GM12874 (cell line): ENCODE data around the gene ARID5A.

ENCODE experiments used
- CTCF ChIP-seq: IDR thresholded peaks from 2 replicates; pipeline ENCODE4 v1.5.1; 2011; ENCODE audit warnings: low read depth, mild to moderate bottlenecking, control low read depth, low read length, moderate library complexity; ENCODE audit not compliant: insufficient read depth

Gene ARID5A

GRCh38 chr2:96534701-96535181, 1.8 kb upstream of the ARID5A start:
- TF ChIP-seq CTCF, result no peak

DNA sequence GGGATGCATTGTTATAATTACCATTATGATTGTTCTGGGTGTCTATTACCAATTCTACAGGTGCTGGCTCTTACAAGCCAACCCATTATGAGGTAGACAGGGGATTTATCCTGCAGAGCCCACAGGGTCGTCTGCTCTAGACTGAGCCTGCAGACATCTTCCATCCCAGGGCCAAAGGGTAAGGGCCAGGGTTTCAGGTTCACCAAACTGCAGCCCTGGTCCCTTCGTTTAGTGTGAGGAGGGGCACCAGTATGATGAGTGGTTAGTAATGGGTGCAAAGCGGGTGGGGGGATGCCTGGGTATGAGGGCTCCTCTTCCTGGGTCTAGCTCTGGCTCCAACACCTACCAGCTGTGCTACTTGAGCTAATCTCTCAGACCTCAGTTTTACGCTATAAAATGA, 1.2 kb upstream of the ARID5A start:
- no peak for TF ChIP-seq CTCF

DNA sequence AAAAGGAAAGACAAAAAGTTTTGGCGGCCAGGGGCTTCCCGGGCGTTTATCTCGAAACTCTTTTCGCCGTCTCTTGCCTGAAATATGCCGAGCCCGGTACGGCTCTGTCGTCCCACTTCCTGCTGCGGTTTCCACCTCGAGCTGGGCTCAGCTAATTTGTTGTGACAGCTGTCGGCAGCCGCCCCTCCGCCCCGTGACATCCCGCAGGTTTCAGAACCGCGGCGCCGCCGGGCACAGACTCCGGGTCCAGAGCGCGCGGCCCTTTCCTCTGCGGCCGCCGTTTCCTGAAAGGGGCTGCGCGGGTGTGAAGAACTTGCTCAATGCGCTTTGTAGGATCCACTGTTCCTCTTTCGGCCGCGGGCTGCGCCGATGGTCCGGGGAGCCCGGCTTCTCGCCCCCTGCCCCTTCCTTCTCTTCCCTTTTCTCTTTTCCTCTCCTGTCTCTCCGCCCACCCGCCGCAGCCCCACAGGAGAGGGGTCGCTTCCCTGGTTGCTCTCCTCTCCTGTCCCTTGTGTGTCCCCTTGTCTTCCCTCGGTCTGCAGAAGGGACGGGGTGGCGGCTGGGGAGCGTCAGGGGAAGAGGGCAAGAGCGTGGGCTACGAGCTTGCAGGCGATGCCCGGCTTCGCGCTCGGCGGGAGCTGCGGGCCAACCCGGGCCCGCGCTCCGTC, 648 bp downstream of the ARID5A start:
- TF ChIP-seq CTCF, result no peak

DNA sequence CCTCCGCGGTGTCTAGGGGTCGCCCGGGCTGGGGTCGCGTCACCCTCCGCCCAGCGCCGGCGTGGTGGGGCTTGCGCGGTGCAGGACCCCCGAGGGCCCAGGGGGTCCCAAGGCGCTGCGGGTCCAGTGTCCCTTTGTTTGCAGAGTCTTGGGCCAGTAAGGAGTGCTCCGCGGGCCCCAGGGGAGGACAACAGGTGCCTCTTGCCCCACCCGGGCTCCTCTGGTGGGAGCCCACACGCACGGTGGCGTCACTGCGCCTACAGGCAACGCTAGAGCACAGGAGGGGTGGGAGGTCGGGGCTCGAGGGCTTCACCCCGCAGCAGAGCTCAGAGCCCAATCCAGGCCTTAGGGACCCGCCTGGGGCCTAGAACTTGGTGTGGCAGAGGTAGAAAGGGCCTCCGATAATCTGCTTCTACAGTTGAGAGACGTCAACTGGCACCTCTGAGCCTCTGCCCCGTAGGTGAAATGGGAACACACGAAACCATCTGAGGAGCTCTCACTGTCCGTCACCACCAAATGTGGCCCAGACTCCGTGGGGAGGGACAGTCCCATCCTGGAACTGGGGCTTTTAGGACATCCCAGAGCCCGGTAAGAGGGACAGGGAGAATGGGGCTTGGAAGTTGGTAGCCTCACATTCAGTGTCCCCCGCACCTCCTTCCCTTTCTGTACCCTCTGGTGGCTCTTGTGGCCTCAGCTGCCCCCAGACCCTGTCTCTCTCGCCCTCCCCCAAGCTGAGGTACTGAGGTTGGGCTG, 1.4 kb downstream of the ARID5A start:
- TF ChIP-seq CTCF, result no peak

DNA sequence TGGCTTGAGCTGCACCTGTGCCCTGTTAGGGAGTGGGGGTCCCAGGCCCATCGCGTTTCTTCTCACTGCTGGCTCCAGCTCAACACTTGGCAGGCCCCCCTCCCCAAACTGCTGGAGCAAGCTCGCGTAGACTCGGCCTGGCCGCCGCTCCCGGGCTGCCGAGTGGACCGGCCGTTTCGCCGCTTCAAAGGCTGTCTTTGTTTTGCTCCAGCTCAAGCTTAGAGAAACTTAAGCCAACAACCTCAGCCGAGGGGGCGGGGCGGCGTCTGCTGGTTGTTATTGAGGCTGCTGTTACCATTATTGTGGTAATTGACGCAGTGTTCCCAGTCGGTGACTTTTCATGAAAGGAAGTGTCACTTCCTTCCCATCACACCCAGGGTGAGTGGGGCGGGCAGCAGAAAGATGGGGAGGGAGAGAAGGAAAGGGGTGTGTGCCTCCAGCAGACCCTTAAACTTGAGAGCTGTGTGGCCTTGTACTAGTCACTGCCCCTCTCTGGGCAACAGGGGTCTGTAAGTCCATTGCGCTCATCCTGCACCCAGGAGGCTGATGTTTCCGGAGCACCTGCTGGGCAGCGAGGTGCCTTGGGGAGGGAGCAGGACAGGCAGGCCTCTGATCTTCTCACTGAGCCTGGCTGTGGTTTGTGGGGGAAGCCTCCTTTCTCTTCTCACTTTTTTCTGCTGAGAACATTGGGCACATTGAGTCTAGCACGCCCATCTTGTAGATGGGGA, 2.1 kb downstream of the ARID5A start:
- TF ChIP-seq CTCF, result no peak

DNA sequence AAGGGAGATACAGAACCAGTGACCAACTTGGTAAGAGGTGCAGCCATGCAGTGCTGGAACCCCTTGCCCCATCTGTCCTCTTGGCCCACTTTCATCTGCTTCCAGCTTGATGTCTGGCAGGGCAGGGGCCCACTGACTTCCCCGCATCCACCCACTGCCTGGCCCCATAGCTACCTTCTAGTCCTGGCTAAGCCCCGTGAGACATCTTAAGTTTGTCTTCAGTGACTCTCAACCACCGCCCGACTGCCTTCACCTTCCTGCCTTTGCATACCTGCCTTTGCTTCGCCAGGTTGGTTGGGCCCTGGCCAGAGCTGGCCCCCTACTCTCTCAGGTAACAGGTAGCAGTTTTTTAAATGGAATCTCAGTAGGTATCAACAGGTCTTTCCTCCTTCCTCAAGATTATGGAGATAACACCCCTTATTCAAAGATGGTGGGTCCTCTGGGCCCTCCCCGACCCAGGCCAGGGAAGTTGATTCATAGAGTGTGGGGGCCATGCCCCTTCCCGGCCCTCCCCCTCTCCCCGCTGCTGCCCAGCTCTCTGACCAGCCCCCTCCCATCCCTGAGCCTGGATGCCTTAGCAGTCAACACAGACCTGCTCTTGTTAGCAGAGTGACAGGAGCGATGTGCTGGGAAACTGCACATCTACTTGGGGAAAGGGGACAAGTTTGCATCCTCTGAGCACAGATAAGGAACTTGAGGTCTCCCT, 2.8 kb downstream of the ARID5A start:
- TF ChIP-seq CTCF, result no peak

DNA sequence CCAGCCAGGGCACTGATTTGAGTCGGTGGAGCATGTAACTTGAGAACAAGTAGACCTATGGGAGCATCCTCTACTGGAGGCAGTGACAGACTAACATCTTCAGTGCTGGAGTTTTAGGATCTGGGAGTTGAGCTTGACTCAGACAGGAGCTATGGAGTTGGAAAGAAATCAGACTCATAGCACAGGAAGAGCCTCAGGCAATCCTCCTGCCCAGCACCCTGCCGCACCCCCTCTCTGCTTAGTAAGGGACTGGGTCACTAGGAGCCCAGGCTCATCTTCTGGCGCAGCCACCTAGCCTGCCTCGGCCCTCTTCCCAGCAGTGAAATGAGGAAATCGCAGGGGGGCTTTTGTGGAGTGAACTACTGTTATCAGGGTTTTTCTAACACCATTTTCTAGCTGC, 3.6 kb downstream of the ARID5A start:
- no peak for TF ChIP-seq CTCF
